Mucosa of stomach (tissue), 1 donor: ENCODE results near the gene FZD10.

Source experiments
- H3K27me3 ChIP-seq: one replicate; pipeline ENCODE4 v1.7.0; 2013; ENCODE audit warnings: mild to moderate bottlenecking, low read length; ENCODE audit not compliant: control insufficient read depth, insufficient read depth
- H3K36me3 ChIP-seq: one replicate; pipeline ENCODE4 v1.7.0; 2013; ENCODE audit warnings: low read length; ENCODE audit not compliant: control insufficient read depth, insufficient read depth
- H3K4me1 ChIP-seq: one replicate; pipeline ENCODE4 v1.7.0; 2013; ENCODE audit warnings: mild to moderate bottlenecking, low read length; ENCODE audit not compliant: control insufficient read depth, insufficient read depth
- H3K4me3 ChIP-seq: one replicate; pipeline ENCODE4 v1.7.0; 2013; ENCODE audit warnings: low read length
- H3K9ac ChIP-seq: one replicate; pipeline ENCODE4 v1.7.0; 2013; ENCODE audit warnings: mild to moderate bottlenecking, low read length, moderate library complexity
- H3K9me3 ChIP-seq: one replicate; pipeline ENCODE4 v1.7.0; 2013; ENCODE audit warnings: mild to moderate bottlenecking, low read length, moderate library complexity; ENCODE audit not compliant: control insufficient read depth
- donor health status: Pancreatic carcinoma.

Gene FZD10

GRCh38 chr12:130162267-130162666 lies at the start of gene FZD10:
Gene FZD10, plus strand, starts transcription at chr12:130162464. Its CDS starts 479 bp downstream, at chr12:130162943.
- no peaks in the 10 kb centered on the region for H3K36me3 ChIP-seq
- peaks cover 3% of the 10 kb centered on the region for H3K4me1 ChIP-seq
- peak within 1 kb of the TSS; percentile 2 for H3K9ac ChIP-seq
- peaks cover 70% of the 10 kb centered on the region for H3K27me3 ChIP-seq
- no peaks in the 10 kb centered on the region for H3K9me3 ChIP-seq
- H3K4me3 ChIP-seq, result no peak within 1 kb of the TSS

GRCh38 chr12:130114952-130115351 lies 47.3 kb upstream of the FZD10 start:
- no peaks in the 10 kb centered on the region for H3K4me1 ChIP-seq
- peaks cover 3% of the 10 kb centered on the region for H3K27me3 ChIP-seq
- no peak overlapping the region for H3K9ac ChIP-seq
- H3K9me3 ChIP-seq, result no peaks in the 10 kb centered on the region
- H3K4me3 ChIP-seq, result no peak overlapping the region
- no peaks in the 10 kb centered on the region for H3K36me3 ChIP-seq

- Histone ChIP-seq H3K9me3 (no peaks in the 10 kb centered on the region), H3K4me3 (no peak overlapping the region), H3K9ac (no peak overlapping the region), H3K36me3 (no peaks in the 10 kb centered on the region), H3K27me3 (peaks cover 3% of the 10 kb centered on the region), H3K4me1 (no peaks in the 10 kb centered on the region)
Observed at GRCh38 chr12:130115646-130116045, 46.6 kb upstream of the FZD10 start.

- Histone ChIP-seq H3K9ac (no peak overlapping the region), H3K9me3 (no peaks in the 10 kb centered on the region), H3K4me3 (no peak overlapping the region), H3K36me3 (no peaks in the 10 kb centered on the region), H3K27me3 (peaks cover 3% of the 10 kb centered on the region), H3K4me1 (no peaks in the 10 kb centered on the region)
Observed at GRCh38 chr12:130116791-130117190, 45.5 kb upstream of the FZD10 start.

- Histone ChIP-seq H3K4me1 (no peaks in the 10 kb centered on the region), H3K27me3 (peaks cover 3% of the 10 kb centered on the region), H3K36me3 (no peaks in the 10 kb centered on the region), H3K9ac (no peak overlapping the region), H3K4me3 (no peak overlapping the region), H3K9me3 (no peaks in the 10 kb centered on the region)
Observed at GRCh38 chr12:130117233-130117632, 45.0 kb upstream of the FZD10 start.

GRCh38 chr12:130117701-130118100 lies 44.6 kb upstream of the FZD10 start:
- Histone ChIP-seq H3K9ac (no peak overlapping the region), H3K36me3 (no peaks in the 10 kb centered on the region), H3K4me3 (no peak overlapping the region), H3K4me1 (no peaks in the 10 kb centered on the region), H3K27me3 (peaks cover 3% of the 10 kb centered on the region), H3K9me3 (no peaks in the 10 kb centered on the region)

- Histone ChIP-seq H3K36me3 (no peaks in the 10 kb centered on the region), H3K9ac (no peak overlapping the region), H3K27me3 (peaks cover 3% of the 10 kb centered on the region), H3K4me1 (no peaks in the 10 kb centered on the region), H3K9me3 (no peaks in the 10 kb centered on the region), H3K4me3 (no peak overlapping the region)
Observed at GRCh38 chr12:130118181-130118580, 44.1 kb upstream of the FZD10 start.

- H3K27me3 ChIP-seq, result no peaks in the 10 kb centered on the region
- no peaks in the 10 kb centered on the region for H3K4me1 ChIP-seq
- no peak overlapping the region for H3K9ac ChIP-seq
- no peak overlapping the region for H3K4me3 ChIP-seq
- H3K36me3 ChIP-seq, result no peaks in the 10 kb centered on the region
- H3K9me3 ChIP-seq, result no peaks in the 10 kb centered on the region
Observed at GRCh38 chr12:130119241-130119861, 42.9 kb upstream of the FZD10 start.

- H3K27me3 ChIP-seq, result no peaks in the 10 kb centered on the region
- no peak overlapping the region for H3K9ac ChIP-seq
Observed at GRCh38 chr12:130120012-130120805, 42.1 kb upstream of the FZD10 start.

GRCh38 chr12:130121226-130122000 lies 40.9 kb upstream of the FZD10 start:
- Histone ChIP-seq H3K4me3 (no peak overlapping the region), H3K9me3 (no peaks in the 10 kb centered on the region), H3K9ac (no peak overlapping the region), H3K27me3 (no peaks in the 10 kb centered on the region), H3K4me1 (no peaks in the 10 kb centered on the region), H3K36me3 (no peaks in the 10 kb centered on the region)

More at GRCh38 chr12:130120012-130120805, 42.1 kb upstream of the FZD10 start:
- H3K9me3 ChIP-seq, result no peaks in the 10 kb centered on the region
- H3K36me3 ChIP-seq, result no peaks in the 10 kb centered on the region
- H3K4me1 ChIP-seq, result no peaks in the 10 kb centered on the region
- no peak overlapping the region for H3K4me3 ChIP-seq

GRCh38 chr12:130122356-130122755 lies 39.9 kb upstream of the FZD10 start:
- H3K4me3 ChIP-seq, result no peak overlapping the region
- no peaks in the 10 kb centered on the region for H3K27me3 ChIP-seq
- no peak overlapping the region for H3K9ac ChIP-seq
- H3K9me3 ChIP-seq, result no peaks in the 10 kb centered on the region
- no peaks in the 10 kb centered on the region for H3K4me1 ChIP-seq
- no peaks in the 10 kb centered on the region for H3K36me3 ChIP-seq

GRCh38 chr12:130124106-130124505 lies 38.2 kb upstream of the FZD10 start:
- no peak overlapping the region for H3K9ac ChIP-seq
- no peaks in the 10 kb centered on the region for H3K27me3 ChIP-seq
- H3K36me3 ChIP-seq, result no peaks in the 10 kb centered on the region
- H3K4me3 ChIP-seq, result no peak overlapping the region
- peaks cover 5% of the 10 kb centered on the region for H3K4me1 ChIP-seq
- H3K9me3 ChIP-seq, result no peaks in the 10 kb centered on the region
